SK-MEL-5 (cell line): Measurements from ENCODE around the gene CACNA1S. TPM values are rescaled to one million over a fixed set of nuclear protein-coding genes. Genes with fewer than 3 reads are reported as not detected.

ENCODE experiments used
- DNase-seq: peaks from one replicate; pipeline ENCODE4 v3.0.0-alpha.2; 2016; ENCODE audit warnings: low read depth, low spot score
- in situ Hi-C: cut with HindIII; loops from 2 replicates; pipeline ENCODE4 v1.10.0; 2016; ENCODE audit warnings: low sequenced_read_pairs, high pct_unique_total_duplicates, low pct_unique_long_range_greater_than_20kb
- total RNA-seq: library from RNA; depleted of rRNA; stranded (reverse); fragments of >200 nt; shearing (Covaris generic); gene quantifications from 2 replicates; pipeline ENCODE4 v1.2.3, GENCODE V29; 2014

The CACNA1S gene
- total RNA-seq, 1 experiment from 2014 or later = not detected

GRCh38 chr1:201126463-201126831 is 14.2 kb upstream of the CACNA1S start:
- no peak for DNase-seq
- in situ Hi-C loops = no loop called here

GRCh38 chr1:201125800-201126199 is 13.6 kb upstream of the CACNA1S start:
- no peak for DNase-seq
- in situ Hi-C loops = no loop called here

DNA sequence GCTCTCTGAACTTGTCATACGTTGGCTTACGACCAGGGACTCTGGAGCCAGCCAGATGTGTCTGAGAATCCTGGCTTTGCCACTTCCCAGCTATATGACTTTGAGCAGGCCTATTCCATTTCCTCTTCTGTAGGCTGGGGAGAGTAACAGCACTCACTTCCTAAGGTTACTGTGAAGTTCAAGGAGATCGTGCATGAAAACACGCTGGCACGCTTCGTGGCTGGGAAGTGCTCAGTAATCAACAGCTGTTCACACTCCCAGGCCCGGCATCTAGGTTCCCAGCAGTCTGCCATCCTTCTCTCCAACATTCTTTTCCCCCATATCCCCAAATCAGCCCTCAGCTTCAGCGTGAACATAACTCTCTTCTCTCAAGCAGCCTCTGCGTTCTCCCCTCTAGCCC is 12.8 kb upstream of the CACNA1S start:
- in situ Hi-C loops = no loop called here
- no peak for DNase-seq

GRCh38 chr1:201123866-201124265 is 11.6 kb upstream of the CACNA1S start:
- in situ Hi-C loops = no loop called here
- DNase-seq = no peak

DNA sequence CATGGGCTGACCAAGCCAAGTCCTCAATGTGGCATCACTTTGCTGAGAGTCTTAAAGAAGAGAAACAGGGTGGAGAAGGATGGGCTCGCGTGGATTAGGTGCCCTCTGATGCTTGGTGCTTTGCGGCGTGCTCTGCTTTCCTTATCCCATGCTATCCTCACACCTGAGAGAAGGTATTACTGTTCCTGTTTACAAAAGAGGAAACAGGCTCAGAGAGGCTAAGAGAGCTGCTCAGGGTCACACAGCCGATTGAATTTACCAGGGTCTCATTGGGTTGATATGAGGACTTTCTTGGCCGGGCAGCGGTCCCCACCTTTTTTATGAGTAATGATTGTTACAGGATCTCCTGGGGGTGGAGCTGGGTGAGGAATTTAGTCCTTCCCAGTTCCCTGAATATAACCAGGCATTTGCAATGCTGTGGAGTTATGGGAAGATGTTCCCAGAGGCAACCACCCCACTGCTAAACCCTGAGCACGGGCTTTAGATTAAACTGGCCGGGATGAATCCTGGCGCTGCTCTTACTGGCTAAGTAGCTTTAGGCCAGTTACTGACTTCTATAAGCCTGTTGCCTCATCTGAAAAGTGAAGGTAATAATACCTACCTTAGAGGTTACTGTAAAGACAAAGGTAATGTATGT is 10.2 kb upstream of the CACNA1S start:
- in situ Hi-C loops = no loop called here
- no peak for DNase-seq

DNA sequence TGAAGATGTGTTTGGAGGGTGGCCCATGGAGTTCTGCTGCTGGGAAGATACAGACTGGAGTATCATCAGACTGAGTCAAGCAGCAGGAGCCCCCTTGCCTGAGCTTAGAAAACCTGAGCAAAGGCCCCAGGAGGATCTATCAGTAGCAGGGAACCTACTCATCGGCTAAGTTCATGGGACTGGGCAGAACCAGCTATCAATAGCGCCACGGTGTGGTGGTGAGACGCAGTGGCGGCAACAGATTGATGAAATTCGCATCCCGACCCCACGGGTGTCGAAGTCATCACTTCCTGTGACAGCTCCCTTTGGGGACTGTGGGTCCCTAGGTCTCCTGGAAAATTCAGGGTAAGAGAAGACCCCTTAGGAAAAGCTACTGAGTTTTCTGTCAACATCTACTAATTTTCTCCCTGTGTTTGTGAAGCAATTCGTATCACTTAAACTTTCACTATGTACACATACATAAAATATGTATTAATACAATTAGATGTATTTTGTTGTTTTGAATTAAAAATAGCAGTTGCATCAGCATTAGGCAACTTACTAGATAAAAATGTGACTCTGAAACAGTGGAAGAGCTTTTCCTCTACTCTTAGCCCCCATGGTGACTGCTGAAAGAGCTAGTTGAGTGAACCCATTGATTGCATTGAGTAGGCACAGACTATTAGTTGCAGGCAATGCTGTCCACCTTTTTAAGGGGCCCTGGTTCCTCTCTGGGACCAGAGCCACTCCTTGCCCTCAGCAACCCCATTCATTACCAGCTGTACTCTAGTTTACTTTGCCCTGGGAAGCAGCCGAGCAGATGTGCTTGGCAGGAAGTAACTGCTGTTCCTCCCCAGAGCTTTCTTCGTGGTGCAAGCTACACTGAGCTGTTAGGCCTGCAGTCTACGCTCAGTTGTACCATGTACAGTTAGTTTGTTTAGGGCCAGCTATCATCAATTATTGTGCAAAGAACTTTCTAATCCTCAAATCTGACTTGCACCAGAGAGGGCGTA is 7.3 kb upstream of the CACNA1S start:
- DNase-seq = peak; percentile 68
- in situ Hi-C loops = no loop called here

DNA sequence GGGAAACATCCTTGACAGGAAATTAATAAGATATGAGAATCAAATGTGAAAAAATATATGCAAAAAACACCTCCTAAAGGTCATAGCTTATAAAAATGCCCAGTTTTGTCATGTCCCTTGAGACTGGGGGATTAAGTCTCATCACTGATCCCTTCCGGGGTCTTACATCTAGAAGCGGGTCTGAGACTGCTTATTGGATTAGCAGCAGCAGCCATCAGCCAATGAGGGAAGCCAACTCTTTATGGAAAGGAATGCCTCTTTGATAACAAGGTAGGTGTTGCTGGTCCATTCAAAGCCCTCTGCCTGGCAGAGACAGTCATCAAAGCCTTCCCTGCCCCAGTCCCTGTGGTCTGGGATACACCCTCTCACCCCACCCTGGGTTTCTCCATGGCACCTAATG is 3.9 kb upstream of the CACNA1S start:
- in situ Hi-C loops = no loop called here
- no peak for DNase-seq

DNA sequence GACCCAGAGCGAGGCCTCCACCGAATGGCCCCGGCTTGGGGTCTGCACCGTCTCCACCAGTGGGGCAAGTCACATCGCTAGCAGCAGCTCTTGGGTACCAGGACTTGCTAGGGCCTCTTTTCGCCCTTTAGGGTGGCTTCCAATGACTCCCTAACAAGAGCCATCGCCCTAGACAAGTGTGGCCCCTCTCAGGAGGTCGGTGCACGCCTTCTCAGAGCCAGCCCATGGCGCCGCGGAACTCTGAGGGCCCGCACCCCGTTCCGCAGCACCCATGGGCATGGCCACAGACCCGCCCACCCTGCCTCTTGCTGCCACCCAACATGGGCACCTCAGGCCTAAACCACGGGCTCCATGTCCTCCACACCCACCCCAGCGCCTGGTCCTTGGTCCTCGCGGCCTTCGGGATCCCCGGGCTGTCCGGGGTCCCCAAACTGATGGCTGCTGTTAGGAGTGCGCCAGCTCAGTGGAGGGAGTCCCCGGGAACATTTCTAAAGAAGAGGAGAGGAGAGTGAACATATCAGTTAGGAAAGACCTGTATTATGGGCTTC is 3.2 kb upstream of the CACNA1S start:
- in situ Hi-C loops = no loop called here
- DNase-seq = no peak

- peak; percentile 94 for DNase-seq
- in situ Hi-C loops = no loop called here
Observed at GRCh38 chr1:201114245-201115131, 2.3 kb upstream of the CACNA1S start.

GRCh38 chr1:201113451-201114244 is 1.4 kb upstream of the CACNA1S start:
- in situ Hi-C loops = no loop called here
- DNase-seq = no peak

DNA sequence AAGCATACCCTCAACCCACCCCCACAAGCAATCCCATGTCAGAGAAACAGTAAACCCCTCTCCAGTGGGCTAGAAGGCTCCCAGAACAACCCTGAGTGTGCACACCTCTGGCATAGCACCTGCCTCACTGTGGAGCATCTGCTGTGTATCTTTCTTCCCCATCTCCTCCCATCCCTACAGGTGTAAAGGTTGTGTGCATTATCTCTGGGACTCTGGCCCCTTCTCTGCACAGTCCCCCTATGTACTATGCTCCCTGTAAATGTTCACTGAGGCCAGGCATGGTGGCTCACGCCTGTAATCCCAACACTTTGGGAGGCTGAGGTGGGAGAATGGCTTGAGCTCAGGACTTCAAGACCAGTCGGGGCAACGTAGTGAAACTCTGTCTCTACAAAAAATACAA is 700 bp upstream of the CACNA1S start:
- no peak for DNase-seq
- in situ Hi-C loops = no loop called here

GRCh38 chr1:201111672-201112071 is 554 bp downstream of the CACNA1S start:
- DNase-seq = no peak
- in situ Hi-C loops = no loop called here

GRCh38 chr1:201111156-201111555 is 1.1 kb downstream of the CACNA1S start:
- in situ Hi-C loops = no loop called here
- DNase-seq = no peak

DNA sequence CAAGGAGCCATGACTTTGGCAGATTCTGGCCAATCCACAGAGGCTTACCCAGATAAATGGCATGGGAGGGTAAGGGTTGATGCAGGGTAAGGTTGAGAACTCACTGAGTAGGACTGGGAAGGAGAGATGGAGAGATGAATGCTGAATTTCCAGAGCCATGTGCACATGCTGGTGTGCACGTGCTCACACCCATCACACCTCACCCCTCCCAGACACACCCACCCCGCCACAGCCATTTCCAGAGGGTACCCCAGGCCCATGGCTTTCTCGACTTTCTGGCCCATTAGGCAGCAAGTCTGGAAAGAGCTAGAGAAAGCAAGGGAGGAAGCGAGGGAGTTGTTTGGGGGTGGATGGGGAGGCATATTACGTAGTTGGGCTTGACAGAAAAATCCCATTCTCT is 1.6 kb downstream of the CACNA1S start:
- in situ Hi-C loops = no loop called here

DNA sequence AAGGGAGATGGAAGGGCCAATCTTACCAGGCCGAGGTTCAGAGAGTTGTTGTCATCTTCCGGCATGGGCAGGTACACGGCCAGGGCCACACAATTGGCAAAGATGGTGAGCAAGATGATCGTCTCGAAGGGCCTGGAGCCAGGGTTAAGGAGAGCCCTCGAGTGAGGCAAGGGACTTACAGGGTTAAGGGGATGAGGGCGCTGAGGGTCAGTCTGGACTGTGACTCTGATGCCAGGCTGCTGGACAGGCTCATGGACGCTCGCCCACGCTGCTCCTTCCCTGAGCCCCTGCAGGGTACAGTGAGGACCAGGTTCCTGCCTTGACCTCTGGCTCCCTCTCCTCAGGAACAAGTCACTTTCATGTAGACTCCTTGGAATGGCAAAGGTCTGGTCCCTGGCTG is 2.1 kb downstream of the CACNA1S start:
- no peak for DNase-seq
- in situ Hi-C loops = no loop called here

More for the DNA sequence above, 1.6 kb downstream of the CACNA1S start:
- DNase-seq = no peak

GRCh38 chr1:201109651-201110050 is 2.6 kb downstream of the CACNA1S start:
- in situ Hi-C loops = no loop called here
- DNase-seq = no peak

DNA sequence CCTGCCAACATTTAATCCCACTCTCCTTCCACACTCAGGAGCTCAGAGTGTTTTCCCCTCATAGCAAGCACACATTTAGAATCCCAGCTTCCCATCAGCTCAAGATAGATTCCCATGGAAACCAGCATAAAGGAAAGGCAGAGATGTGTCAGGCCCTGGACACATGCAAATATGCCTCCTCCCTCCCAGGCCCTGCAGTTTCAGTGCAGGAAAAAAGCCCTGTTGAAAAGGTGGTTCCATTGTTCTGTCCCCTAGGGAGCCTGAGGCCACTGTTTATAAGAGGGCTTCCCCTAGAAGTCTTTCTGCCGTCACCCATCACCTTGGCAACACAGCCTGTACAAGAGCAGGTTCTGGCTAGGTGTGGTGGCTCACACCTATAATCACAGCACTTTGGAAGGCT is 3.6 kb downstream of the CACNA1S start:
- in situ Hi-C loops = no loop called here
- no peak for DNase-seq
